ENCODE data around the gene MYO5A. TPM values are rescaled to one million over a fixed set of nuclear protein-coding genes. Genes with fewer than 3 reads are reported as not detected.

Gene MYO5A
- total RNA-seq, 2 experiments from 2014 or later, result 31.8 to 42.0 TPM

DNA sequence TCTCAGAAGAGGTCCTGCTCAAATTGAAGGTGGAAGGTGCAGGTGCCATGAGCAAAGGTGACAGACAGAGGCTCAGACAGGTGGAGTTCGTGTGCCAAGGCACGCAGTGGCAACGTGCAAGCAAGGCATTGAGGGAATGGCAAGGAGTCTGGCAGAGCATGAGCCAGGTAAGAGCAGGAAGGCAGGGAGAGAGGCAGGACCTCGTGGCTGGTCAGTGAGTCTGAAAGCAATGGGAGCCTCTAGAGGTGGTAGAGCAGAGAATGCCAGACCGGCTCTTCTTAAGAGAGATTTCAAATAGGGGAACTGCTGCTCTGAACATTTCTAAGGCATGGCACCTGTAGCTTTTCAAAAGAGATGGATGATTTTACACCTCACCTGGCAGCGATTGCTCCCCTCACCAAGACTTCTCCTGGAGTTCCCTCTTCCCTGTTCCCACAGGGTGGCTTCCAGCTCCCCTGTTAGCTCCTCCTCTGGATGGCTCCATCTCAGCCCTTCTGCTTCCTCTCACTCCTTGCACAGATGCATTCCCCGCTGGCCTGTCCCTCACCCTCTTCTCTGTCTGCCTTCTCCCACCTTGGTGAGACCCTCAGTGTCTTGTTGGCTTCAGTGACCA is 235.8 kb downstream of the MYO5A start:
- H3K9me3 ChIP-seq (ENCODE audit: low read length), result no peaks in the 10 kb centered on the region
- H2AFZ ChIP-seq (ENCODE audit: low read length), result no peak overlapping the region
- H4K20me1 ChIP-seq (ENCODE audit: insufficient read depth, low read length), result no peaks in the 10 kb centered on the region
- no peaks in the 10 kb centered on the region for H3K36me3 ChIP-seq (ENCODE audit: insufficient read depth, low read length)
- DNase-seq (ENCODE audit: low spot score), result peak; percentile 19
- no peak overlapping the region for H3K27ac ChIP-seq (ENCODE audit: low read depth, low read length, poor library complexity, severe bottlenecking)
- no peak overlapping the region for H3K4me2 ChIP-seq (ENCODE audit: low read length)
- H3K79me2 ChIP-seq (ENCODE audit: insufficient read depth, low read depth, low read length), result no peaks in the 10 kb centered on the region
- CTCF ChIA-PET (ENCODE audit: unreplicated experiment), result interaction anchor here (0.6 kb wide), 1 partner anchor 140 kb away, joined by 3 read pairs; no protein-coding TSS in a partner anchor
- no peaks in the 10 kb centered on the region for H3K9me2 ChIP-seq (ENCODE audit: insufficient read depth, low read length)
- H3K4me1 ChIP-seq (ENCODE audit: insufficient read depth, low read length, poor library complexity, severe bottlenecking), result peaks cover 9% of the 10 kb centered on the region
- POLR2A ChIA-PET, result interaction anchor here (0.7 kb wide), 1 partner anchor 36 kb away, joined by 3 read pairs; no protein-coding TSS in a partner anchor
- BruUV-seq (replicated peaks), result no TSS peak
- H3K4me3 ChIP-seq (ENCODE audit: low read depth, low read length, poor library complexity, severe bottlenecking), result no peak overlapping the region
- intact Hi-C loops (cut with micrococcal nuclease; ENCODE audit: unreplicated experiment), result no loop called here
- TF ChIP-seq, protein P1, sequence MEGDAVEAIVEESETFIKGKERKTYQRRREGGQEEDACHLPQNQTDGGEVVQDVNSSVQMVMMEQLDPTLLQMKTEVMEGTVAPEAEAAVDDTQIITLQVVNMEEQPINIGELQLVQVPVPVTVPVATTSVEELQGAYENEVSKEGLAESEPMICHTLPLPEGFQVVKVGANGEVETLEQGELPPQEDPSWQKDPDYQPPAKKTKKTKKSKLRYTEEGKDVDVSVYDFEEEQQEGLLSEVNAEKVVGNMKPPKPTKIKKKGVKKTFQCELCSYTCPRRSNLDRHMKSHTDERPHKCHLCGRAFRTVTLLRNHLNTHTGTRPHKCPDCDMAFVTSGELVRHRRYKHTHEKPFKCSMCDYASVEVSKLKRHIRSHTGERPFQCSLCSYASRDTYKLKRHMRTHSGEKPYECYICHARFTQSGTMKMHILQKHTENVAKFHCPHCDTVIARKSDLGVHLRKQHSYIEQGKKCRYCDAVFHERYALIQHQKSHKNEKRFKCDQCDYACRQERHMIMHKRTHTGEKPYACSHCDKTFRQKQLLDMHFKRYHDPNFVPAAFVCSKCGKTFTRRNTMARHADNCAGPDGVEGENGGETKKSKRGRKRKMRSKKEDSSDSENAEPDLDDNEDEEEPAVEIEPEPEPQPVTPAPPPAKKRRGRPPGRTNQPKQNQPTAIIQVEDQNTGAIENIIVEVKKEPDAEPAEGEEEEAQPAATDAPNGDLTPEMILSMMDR (conservative IDR thresholded peaks at IDR 0.05; ENCODE audit: low read length), result no peak
- no peak for TF ChIP-seq EZH2phosphoT487 (IDR thresholded peaks at IDR 0.05; ENCODE audit: borderline replicate concordance, low read depth, low read length)

GRCh38 chr15:52291204-52291603 is 237.5 kb downstream of the MYO5A start:
- Histone ChIP-seq H3K4me3 (ENCODE audit: low read depth, low read length, poor library complexity, severe bottlenecking) (no peak overlapping the region), H3K4me1 (ENCODE audit: insufficient read depth, low read length, poor library complexity, severe bottlenecking) (peaks cover 9% of the 10 kb centered on the region), H3K79me2 (ENCODE audit: insufficient read depth, low read depth, low read length) (no peaks in the 10 kb centered on the region), H3K9me2 (ENCODE audit: insufficient read depth, low read length) (no peaks in the 10 kb centered on the region), H2AFZ (ENCODE audit: low read length) (no peak overlapping the region), H3K4me2 (ENCODE audit: low read length) (no peak overlapping the region), H3K9me3 (ENCODE audit: low read length) (no peaks in the 10 kb centered on the region), H4K20me1 (ENCODE audit: insufficient read depth, low read length) (no peaks in the 10 kb centered on the region), H3K27ac (ENCODE audit: low read depth, low read length, poor library complexity, severe bottlenecking) (no peak overlapping the region), H3K36me3 (ENCODE audit: insufficient read depth, low read length) (no peaks in the 10 kb centered on the region)
- no peak for DNase-seq (ENCODE audit: low spot score)
- POLR2A ChIA-PET, result interaction anchor here (1.2 kb wide), 1 partner anchor 30 kb away, joined by 3 read pairs; no protein-coding TSS in a partner anchor
- intact Hi-C loops (cut with micrococcal nuclease; ENCODE audit: unreplicated experiment), result no loop called here
- TF ChIP-seq, protein P1 (conservative IDR thresholded peaks at IDR 0.05; ENCODE audit: low read length), result no peak
- TF ChIP-seq EZH2phosphoT487 (IDR thresholded peaks at IDR 0.05; ENCODE audit: borderline replicate concordance, low read depth, low read length), result no peak
- CTCF ChIA-PET (ENCODE audit: unreplicated experiment), result no interaction called here
- no TSS peak for BruUV-seq (replicated peaks)

- BruUV-seq (replicated peaks), result no TSS peak
- intact Hi-C loops (cut with micrococcal nuclease; ENCODE audit: unreplicated experiment), result no loop called here
These were observed 237.9 kb downstream of the MYO5A start for GRCh38 chr15:52290800-52291199.

More at GRCh38 chr15:52290800-52291199, 237.9 kb downstream of the MYO5A start:
- Histone ChIP-seq H3K4me3 (ENCODE audit: low read depth, low read length, poor library complexity, severe bottlenecking) (no peak overlapping the region), H3K27ac (ENCODE audit: low read depth, low read length, poor library complexity, severe bottlenecking) (no peak overlapping the region), H3K36me3 (ENCODE audit: insufficient read depth, low read length) (no peaks in the 10 kb centered on the region), H3K9me2 (ENCODE audit: insufficient read depth, low read length) (no peaks in the 10 kb centered on the region), H3K79me2 (ENCODE audit: insufficient read depth, low read depth, low read length) (no peaks in the 10 kb centered on the region), H4K20me1 (ENCODE audit: insufficient read depth, low read length) (no peaks in the 10 kb centered on the region), H3K4me2 (ENCODE audit: low read length) (no peak overlapping the region), H3K9me3 (ENCODE audit: low read length) (no peaks in the 10 kb centered on the region), H3K4me1 (ENCODE audit: insufficient read depth, low read length, poor library complexity, severe bottlenecking) (peaks cover 9% of the 10 kb centered on the region), H2AFZ (ENCODE audit: low read length) (no peak overlapping the region)
- no peak for TF ChIP-seq EZH2phosphoT487 (IDR thresholded peaks at IDR 0.05; ENCODE audit: borderline replicate concordance, low read depth, low read length)
- TF ChIP-seq, protein P1 (conservative IDR thresholded peaks at IDR 0.05; ENCODE audit: low read length), result no peak
- ChIA-PET POLR2A (interaction anchor here (1.2 kb wide), 1 partner anchor 29 kb away, joined by 3 read pairs; no protein-coding TSS in a partner anchor), CTCF (ENCODE audit: unreplicated experiment) (no interaction called here)
- no peak for DNase-seq (ENCODE audit: low spot score)
